Epithelial cell of esophagus (primary cell): ENCODE measurements around the gene PTPRN2.

Experiments
- DNase-seq: peaks from one replicate; pipeline ENCODE4 v3.0.0; 2010; ENCODE audit warnings: low read depth
- H3K4me3 ChIP-seq: 2 replicates; pipeline ENCODE4 v1.5.1; 2011; ENCODE audit warnings: mild to moderate bottlenecking, low read length, control low read depth
- CTCF ChIP-seq: IDR thresholded peaks from 2 replicates; pipeline ENCODE4 v1.5.1; 2011; ENCODE audit warnings: low read depth, mild to moderate bottlenecking, low read length, control low read depth, inconsistent platforms; ENCODE audit not compliant: insufficient read depth; ENCODE audit errors: missing control alignments

The PTPRN2 gene

DNA sequence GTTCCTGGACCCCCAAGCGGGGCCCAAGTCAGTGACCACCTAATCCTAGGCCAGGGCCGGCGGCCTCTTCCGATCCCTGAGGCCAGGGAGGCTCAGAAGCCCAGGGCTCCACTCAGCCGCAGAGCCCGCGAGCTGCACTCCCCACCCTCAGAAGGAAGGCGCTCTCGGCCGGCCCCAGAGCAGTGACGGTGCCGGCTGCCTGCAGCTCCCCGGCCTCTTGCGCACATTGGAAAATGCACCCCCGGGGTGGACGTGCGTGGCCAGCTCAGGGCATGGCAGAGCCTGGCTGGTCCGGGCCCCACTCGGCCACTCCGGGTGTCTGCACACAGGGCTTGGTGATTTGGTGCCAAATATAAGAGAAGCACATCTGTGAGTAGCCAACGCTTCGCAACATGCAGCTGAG lies 269.1 kb downstream of the PTPRN2 start:
- TF ChIP-seq CTCF = no peak
- H3K4me3 ChIP-seq = no peak overlapping the region
- no peak for DNase-seq

DNA sequence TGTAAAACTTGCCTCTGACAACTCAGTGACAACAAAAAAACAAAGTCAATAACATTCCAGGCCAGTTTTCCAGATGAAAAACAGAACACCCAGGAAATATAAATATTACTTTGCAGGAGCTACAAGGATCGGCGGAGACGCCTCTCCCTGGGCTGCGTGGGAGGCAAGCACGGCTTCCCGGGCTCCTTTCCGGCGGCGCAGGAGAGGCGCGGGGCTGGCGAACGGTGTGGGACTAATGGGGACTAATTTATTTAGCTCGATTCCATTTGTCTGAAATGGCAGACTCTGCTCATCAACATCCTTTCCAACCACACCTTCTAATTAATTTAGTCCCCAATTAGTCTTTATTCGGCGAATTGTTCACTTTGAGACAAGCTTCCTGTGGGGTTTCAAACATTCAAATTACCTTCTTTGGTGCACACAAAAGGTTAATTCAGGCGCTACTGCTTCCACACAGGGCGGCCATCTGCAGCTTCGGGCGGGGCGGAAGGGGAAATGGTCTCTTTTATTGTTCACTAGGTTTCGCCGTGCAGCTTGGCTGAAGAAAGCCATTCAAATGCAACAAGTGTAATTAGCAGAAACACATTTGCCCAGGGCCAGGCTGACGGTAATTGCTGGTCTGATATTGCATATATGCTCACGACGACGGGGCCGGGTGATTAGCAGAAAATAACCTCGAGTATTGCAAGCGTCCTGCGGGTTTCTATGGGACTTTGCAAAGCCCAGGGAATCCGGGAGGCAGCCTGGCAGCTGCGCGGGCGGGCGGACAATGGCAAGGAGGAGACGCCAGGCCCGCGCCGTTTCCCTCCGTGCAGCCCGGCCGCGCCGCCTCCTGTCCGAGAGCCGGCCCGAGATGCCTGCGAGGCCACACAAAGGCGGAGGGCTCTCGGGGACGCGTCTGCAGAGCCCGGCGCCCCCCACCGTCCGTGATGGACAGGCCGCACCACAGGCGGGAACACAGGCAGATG lies 270.1 kb downstream of the PTPRN2 start:
- H3K4me3 ChIP-seq = no peak overlapping the region
- DNase-seq = no peak
- no peak for TF ChIP-seq CTCF

GRCh38 chr7:158316466-158317031 lies 271.1 kb downstream of the PTPRN2 start:
- TF ChIP-seq CTCF = no peak
- no peak for DNase-seq
- H3K4me3 ChIP-seq = no peak overlapping the region

DNA sequence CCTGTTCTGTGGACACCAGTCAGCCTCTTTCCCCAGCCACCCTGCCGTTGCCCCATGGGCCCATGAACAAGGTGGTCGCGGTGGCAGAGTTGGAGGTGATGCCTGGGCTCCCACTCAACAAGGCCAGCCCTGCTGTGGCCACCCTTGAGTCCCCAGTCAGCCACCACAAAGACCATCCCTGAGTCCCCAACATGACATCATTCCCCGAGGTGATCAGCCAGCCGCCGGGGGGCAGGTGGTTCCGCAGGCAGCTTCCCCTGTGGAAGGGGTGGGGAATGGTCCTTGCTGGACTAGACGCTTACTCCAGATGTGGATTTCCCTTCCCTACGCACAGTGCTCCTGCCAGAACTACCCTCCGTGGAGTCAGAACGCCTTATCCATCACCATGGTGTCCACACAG lies 271.7 kb downstream of the PTPRN2 start:
- TF ChIP-seq CTCF = no peak
- H3K4me3 ChIP-seq = no peak overlapping the region
- DNase-seq = no peak

DNA sequence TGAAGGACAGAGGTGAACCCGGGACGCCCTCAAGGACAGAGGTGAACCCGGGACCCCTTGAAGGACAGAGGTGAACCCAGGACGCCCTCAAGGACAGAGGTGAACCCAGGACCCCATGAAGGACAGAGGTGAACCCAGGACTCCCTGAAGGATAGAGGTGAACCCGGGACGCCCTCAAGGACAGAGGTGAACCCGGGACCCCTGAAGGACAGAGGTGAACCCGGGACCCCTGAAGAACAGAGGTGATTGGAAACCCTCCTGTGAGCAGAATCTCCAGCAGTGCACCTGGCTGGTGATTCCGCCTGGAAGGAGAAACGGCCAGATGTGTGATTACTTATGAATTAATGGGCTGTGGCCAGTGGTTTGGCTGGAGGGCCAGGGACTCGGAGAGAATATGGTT lies 272.3 kb downstream of the PTPRN2 start:
- no peak for TF ChIP-seq CTCF
- H3K4me3 ChIP-seq = no peak overlapping the region
- no peak for DNase-seq

DNA sequence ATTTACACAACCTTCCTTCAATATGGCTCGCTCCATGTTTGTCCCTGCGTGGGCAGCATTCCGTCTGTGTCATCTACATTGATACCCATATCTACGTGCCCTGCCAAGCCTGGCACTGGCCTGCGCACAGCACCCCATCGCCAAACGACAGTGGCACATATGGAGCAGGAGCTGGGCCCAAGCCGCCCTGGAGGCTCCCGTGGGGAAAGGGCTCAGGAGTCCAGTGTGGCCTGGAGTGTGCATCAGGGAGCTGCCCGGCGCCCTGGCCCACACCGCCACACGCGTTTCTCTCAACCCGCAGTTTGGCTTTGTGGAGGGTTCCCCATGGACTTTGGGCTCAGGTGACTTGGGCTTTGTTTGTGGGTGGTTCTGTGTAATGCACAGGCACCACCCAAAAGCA lies 273.2 kb downstream of the PTPRN2 start:
- DNase-seq = no peak
- no peak for TF ChIP-seq CTCF

More for the DNA sequence above, 273.2 kb downstream of the PTPRN2 start:
- H3K4me3 ChIP-seq = no peak overlapping the region
